Measurements from ENCODE around the gene HVCN1. TPM values are rescaled to one million over a fixed set of nuclear protein-coding genes. Genes with fewer than 3 reads are reported as not detected.
A peak's percentile ranks its signal among the peaks of the same experiment; 100 is the strongest.

HVCN1 gene
- total and polyA plus RNA-seq, 2 of the 13 experiments (the other 11 are each of a cell fraction or from before 2014, with no cell fraction given), result 0.49 to 1.3 TPM

DNA sequence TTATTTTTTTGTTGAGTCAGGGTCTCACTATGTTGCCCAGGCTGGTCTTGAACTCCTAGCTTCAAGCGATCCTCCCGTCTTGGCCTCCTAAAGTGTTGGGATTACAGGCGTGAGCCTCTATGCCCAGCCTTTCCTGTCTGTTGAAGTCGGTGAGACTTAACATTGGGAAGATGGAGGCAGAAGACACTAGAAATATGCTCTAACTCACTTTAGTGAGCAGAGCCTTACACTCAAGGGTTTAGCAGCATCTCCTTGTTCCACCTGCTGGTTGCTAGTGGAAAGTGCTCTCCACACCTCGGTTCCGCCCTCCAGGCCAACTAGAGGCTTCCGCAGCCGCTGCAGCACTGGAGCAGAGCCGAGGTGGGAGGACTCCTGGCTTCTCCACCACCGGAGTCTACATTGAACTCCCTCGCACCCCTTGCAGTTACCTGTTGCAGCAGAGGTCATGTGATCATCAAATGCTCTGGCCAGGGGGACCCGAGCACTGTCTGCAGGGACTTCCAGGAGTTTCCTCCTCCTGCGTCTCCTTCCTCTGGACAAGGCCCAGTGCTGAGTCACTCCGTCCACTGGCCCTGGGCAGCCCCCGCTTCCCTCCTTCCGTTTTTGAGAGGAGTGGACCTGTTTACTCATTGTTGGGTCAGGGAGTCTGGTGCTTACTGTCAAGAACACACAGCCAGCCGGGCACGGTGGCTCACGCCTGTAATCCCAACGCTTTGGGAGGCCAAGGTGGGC is 9.4 kb upstream of the HVCN1 start (continued):
- TF ChIP-seq SALL2 (CRISPR knock-in tag; IDR thresholded peaks at IDR 0.05) (no peak), ZSCAN9 (CRISPR knock-in tag; IDR thresholded peaks at IDR 0.05; ENCODE audit: borderline replicate concordance) (0 out of 2 replicates have a peak, but pooled peaks have one; percentile 32), ELF3 (CRISPR knock-in tag; IDR thresholded peaks at IDR 0.05) (peak; percentile 60), SOX13 (IDR thresholded peaks at IDR 0.05) (no peak), SOX13 (CRISPR knock-in tag; conservative IDR thresholded peaks at IDR 0.05 in 1 of 2, IDR thresholded peaks at IDR 0.05 in 1 of 2) (peak in 1 of 2 experiments; percentile 23; a peak in 1 of 4 replicates), MAFF (IDR thresholded peaks at IDR 0.05; ENCODE audit: low read depth, low read length) (no peak), NKX3-1 (CRISPR knock-in tag; IDR thresholded peaks at IDR 0.05) (no peak), CEBPB (IDR thresholded peaks at IDR 0.05; ENCODE audit: borderline replicate concordance, low read depth, low read length) (no peak), NFE2L1 (CRISPR knock-in tag; IDR thresholded peaks at IDR 0.05; ENCODE audit: borderline replicate concordance) (peak; percentile 94; the same call in 1 of the 2 replicates), TCF7 (IDR thresholded peaks at IDR 0.05; ENCODE audit: low read depth) (no peak), MEF2D (CRISPR knock-in tag; IDR thresholded peaks at IDR 0.05) (0 out of 2 replicates have a peak, but pooled peaks have one; percentile 26), NFE2L2 (IDR thresholded peaks at IDR 0.05; ENCODE audit: low read length) (peak; percentile 52), KAT7 (CRISPR knock-in tag; IDR thresholded peaks at IDR 0.05; ENCODE audit: borderline replicate concordance) (no peak), ELF1 (CRISPR knock-in tag; IDR thresholded peaks at IDR 0.05) (peak; percentile 55; the same call in 1 of the 2 replicates), SAP130 (CRISPR knock-in tag; IDR thresholded peaks at IDR 0.05; ENCODE audit: low read depth) (peak; percentile 64), CCDC6 (CRISPR knock-in tag; IDR thresholded peaks at IDR 0.05) (0 out of 2 replicates have a peak, but pooled peaks have one; percentile 20), SRY (CRISPR knock-in tag; IDR thresholded peaks at IDR 0.05) (no peak), KDM2A (CRISPR knock-in tag; IDR thresholded peaks at IDR 0.05; ENCODE audit: borderline replicate concordance, low read depth) (peak; percentile 51; the same call in 1 of the 2 replicates), ZNF552 (CRISPR knock-in tag; IDR thresholded peaks at IDR 0.05; ENCODE audit: borderline replicate concordance) (no peak)
- TF ChIP-seq, protein P1, sequence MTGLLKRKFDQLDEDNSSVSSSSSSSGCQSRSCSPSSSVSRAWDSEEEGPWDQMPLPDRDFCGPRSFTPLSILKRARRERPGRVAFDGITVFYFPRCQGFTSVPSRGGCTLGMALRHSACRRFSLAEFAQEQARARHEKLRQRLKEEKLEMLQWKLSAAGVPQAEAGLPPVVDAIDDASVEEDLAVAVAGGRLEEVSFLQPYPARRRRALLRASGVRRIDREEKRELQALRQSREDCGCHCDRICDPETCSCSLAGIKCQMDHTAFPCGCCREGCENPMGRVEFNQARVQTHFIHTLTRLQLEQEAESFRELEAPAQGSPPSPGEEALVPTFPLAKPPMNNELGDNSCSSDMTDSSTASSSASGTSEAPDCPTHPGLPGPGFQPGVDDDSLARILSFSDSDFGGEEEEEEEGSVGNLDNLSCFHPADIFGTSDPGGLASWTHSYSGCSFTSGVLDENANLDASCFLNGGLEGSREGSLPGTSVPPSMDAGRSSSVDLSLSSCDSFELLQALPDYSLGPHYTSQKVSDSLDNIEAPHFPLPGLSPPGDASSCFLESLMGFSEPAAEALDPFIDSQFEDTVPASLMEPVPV (CRISPR knock-in tag; IDR thresholded peaks at IDR 0.05), result peak; percentile 51; the same call in 1 of the 2 replicates
- TF ChIP-seq, protein P2, sequence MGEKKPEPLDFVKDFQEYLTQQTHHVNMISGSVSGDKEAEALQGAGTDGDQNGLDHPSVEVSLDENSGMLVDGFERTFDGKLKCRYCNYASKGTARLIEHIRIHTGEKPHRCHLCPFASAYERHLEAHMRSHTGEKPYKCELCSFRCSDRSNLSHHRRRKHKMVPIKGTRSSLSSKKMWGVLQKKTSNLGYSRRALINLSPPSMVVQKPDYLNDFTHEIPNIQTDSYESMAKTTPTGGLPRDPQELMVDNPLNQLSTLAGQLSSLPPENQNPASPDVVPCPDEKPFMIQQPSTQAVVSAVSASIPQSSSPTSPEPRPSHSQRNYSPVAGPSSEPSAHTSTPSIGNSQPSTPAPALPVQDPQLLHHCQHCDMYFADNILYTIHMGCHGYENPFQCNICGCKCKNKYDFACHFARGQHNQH (CRISPR knock-in tag; IDR thresholded peaks at IDR 0.05), result peak; percentile 40
- TF ChIP-seq, protein P3, sequence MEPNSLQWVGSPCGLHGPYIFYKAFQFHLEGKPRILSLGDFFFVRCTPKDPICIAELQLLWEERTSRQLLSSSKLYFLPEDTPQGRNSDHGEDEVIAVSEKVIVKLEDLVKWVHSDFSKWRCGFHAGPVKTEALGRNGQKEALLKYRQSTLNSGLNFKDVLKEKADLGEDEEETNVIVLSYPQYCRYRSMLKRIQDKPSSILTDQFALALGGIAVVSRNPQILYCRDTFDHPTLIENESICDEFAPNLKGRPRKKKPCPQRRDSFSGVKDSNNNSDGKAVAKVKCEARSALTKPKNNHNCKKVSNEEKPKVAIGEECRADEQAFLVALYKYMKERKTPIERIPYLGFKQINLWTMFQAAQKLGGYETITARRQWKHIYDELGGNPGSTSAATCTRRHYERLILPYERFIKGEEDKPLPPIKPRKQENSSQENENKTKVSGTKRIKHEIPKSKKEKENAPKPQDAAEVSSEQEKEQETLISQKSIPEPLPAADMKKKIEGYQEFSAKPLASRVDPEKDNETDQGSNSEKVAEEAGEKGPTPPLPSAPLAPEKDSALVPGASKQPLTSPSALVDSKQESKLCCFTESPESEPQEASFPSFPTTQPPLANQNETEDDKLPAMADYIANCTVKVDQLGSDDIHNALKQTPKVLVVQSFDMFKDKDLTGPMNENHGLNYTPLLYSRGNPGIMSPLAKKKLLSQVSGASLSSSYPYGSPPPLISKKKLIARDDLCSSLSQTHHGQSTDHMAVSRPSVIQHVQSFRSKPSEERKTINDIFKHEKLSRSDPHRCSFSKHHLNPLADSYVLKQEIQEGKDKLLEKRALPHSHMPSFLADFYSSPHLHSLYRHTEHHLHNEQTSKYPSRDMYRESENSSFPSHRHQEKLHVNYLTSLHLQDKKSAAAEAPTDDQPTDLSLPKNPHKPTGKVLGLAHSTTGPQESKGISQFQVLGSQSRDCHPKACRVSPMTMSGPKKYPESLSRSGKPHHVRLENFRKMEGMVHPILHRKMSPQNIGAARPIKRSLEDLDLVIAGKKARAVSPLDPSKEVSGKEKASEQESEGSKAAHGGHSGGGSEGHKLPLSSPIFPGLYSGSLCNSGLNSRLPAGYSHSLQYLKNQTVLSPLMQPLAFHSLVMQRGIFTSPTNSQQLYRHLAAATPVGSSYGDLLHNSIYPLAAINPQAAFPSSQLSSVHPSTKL (CRISPR knock-in tag; IDR thresholded peaks at IDR 0.05), result peak; percentile 22; the same call in 1 of the 2 replicates
- TF ChIP-seq, protein P4, sequence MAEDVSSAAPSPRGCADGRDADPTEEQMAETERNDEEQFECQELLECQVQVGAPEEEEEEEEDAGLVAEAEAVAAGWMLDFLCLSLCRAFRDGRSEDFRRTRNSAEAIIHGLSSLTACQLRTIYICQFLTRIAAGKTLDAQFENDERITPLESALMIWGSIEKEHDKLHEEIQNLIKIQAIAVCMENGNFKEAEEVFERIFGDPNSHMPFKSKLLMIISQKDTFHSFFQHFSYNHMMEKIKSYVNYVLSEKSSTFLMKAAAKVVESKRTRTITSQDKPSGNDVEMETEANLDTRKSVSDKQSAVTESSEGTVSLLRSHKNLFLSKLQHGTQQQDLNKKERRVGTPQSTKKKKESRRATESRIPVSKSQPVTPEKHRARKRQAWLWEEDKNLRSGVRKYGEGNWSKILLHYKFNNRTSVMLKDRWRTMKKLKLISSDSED (CRISPR knock-in tag; IDR thresholded peaks at IDR 0.05), result no peak
